GM12878 (cell line): Measurements from ENCODE around the gene CAPN14. TPM values are rescaled to one million over a fixed set of nuclear protein-coding genes. Genes with fewer than 3 reads are reported as not detected.

Source experiments
- ATAC-seq: fragments of 200-7000 bp; cut with Tn5 transposase; 3 replicates; pipeline ENCODE4 v1.9.1; 2020; ENCODE audit warnings: mild to moderate bottlenecking, moderate library complexity
- BruUV-seq: library from RNA; stranded (reverse); fragments of 400-500 nt; replicated peaks from 2 replicates; lab custom pipeline; 2021; lab: Mats Ljungman, UMichigan
- CTCF ChIA-PET: fragments of 300-600 bp; sonication (Branson Sonifier 250); formaldehyde crosslinking; extraction: SDS; loops from one replicate; lab custom pipeline; 2021; ENCODE audit warnings: inconsistent platforms; lab: Yijun Ruan, JAX
- POLR2A ChIA-PET: fragments of 350-600 bp; formaldehyde crosslinking; extraction: SDS; loops from one replicate; lab custom pipeline; 2021; ENCODE audit warnings: inconsistent platforms; lab: Charles Lee
- RAD21 ChIA-PET: fragments of 300-600 bp; sonication (Branson Sonifier 250); formaldehyde crosslinking; loops from one replicate; lab custom pipeline; 2023; ENCODE audit warnings: antibody characterized with exemption; ENCODE audit not compliant: unreplicated experiment; lab: Charles Lee
- SMC1A ChIA-PET: fragments of 300-600 bp; sonication (Branson Sonifier 250); formaldehyde crosslinking; loops from one replicate; lab custom pipeline; 2023; ENCODE audit not compliant: unreplicated experiment, uncharacterized antibody; lab: Charles Lee
- DNase-seq: peaks from one replicate; pipeline ENCODE4 v3.0.0-alpha.2; 2011; ENCODE audit warnings: low read depth, low spot score
- FAIRE-seq: peaks from 3 replicates; lab custom pipeline; 2011; peaks lifted over from hg19 to GRCh38; lab: Jason Lieb, UNC
- H2AFZ ChIP-seq: 2 replicates; pipeline ENCODE4 v1.6.0; 2011; ENCODE audit warnings: low read depth, low read length, control low read depth; ENCODE audit not compliant: control insufficient read depth
- H3K27ac ChIP-seq: 2 replicates; pipeline ENCODE4 v1.5.1; 2011; ENCODE audit warnings: control low read depth; ENCODE audit not compliant: control insufficient read depth, insufficient read depth
- H3K27me3 ChIP-seq, 2 experiments: replicated peaks in 1 of 2; 2 replicates each; pipeline versions ENCODE4 v1.6.0 to v1.6.1; 2011; ENCODE audit warnings: low read length in 1 of 2; ENCODE audit not compliant: control insufficient read depth in 2 of 2, insufficient read depth in 2 of 2
- H3K36me3 ChIP-seq, 2 experiments: 2 replicates each; pipeline ENCODE4 v1.5.1; 2011; ENCODE audit warnings: low read length in 1 of 2; ENCODE audit not compliant: control insufficient read depth in 2 of 2, insufficient read depth in 2 of 2
- H3K4me1 ChIP-seq: 2 replicates; pipeline ENCODE4 v1.6.1; 2011; ENCODE audit warnings: mild to moderate bottlenecking, low read length, moderate library complexity, mixed read lengths; ENCODE audit not compliant: control insufficient read depth, insufficient read depth
- H3K4me2 ChIP-seq: 2 replicates; pipeline ENCODE4 v1.6.0; 2011; ENCODE audit warnings: control low read depth; ENCODE audit not compliant: control insufficient read depth, insufficient read depth
- H3K4me3 ChIP-seq: fragments of 200-600 bp; sonication (generic); 2 replicates; pipeline ENCODE4 v1.5.1; 2016
- H3K79me2 ChIP-seq: 2 replicates; pipeline ENCODE4 v1.6.0; 2011; ENCODE audit warnings: low read length; ENCODE audit not compliant: control insufficient read depth, insufficient read depth
- H3K9ac ChIP-seq: 2 replicates; pipeline ENCODE4 v1.8.0; 2011; ENCODE audit warnings: low read length, control low read depth, mixed read lengths; ENCODE audit not compliant: control insufficient read depth, insufficient read depth
- H3K9me3 ChIP-seq: replicated peaks from 3 replicates; pipeline ENCODE4 v1.5.1; 2011; ENCODE audit warnings: mild to moderate bottlenecking, low read length; ENCODE audit not compliant: control insufficient read depth, insufficient read depth
- H4K20me1 ChIP-seq: 2 replicates; pipeline ENCODE4 v1.6.0; 2011; ENCODE audit not compliant: control insufficient read depth, insufficient read depth
- ATF7 ChIP-seq: fragments of 450-650 bp; IDR thresholded peaks from 2 replicates; pipeline ENCODE4 v1.6.1; 2016; ENCODE audit warnings: low read depth, mild to moderate bottlenecking
- E2F8 ChIP-seq: fragments of 450-650 bp; IDR thresholded peaks from 2 replicates; pipeline ENCODE4 v1.6.1; 2018; ENCODE audit warnings: mild to moderate bottlenecking, low read depth, moderate library complexity; ENCODE audit not compliant: partially characterized antibody
- JUNB ChIP-seq: IDR thresholded peaks from 2 replicates; pipeline ENCODE4 v1.6.1; 2016; ENCODE audit warnings: antibody characterized with exemption, mild to moderate bottlenecking
- JUND ChIP-seq: IDR thresholded peaks from 2 replicates; pipeline ENCODE4 v1.6.1; 2012; ENCODE audit warnings: low read depth, mild to moderate bottlenecking, low read length, improper control_type of control experiment, moderate library complexity
- MEF2B ChIP-seq: fragments of 450-650 bp; IDR thresholded peaks from 2 replicates; pipeline ENCODE4 v1.6.1; 2018; ENCODE audit warnings: mild to moderate bottlenecking, moderate library complexity; ENCODE audit not compliant: partially characterized antibody, poor library complexity, severe bottlenecking
- PML ChIP-seq: IDR thresholded peaks from 2 replicates; pipeline ENCODE4 v1.6.1; 2012; ENCODE audit warnings: low read length, inconsistent platforms
- RAD21 ChIP-seq: IDR thresholded peaks from 2 replicates; pipeline ENCODE4 v1.6.1; 2011; ENCODE audit warnings: mild to moderate bottlenecking, low read depth, low read length, moderate library complexity; ENCODE audit not compliant: insufficient read depth
- RELA ChIP-seq: fragments of 450-650 bp; IDR thresholded peaks from 2 replicates; pipeline ENCODE4 v1.8.0; 2014; ENCODE audit warnings: borderline replicate concordance; ENCODE audit not compliant: partially characterized antibody
- USF2 ChIP-seq: IDR thresholded peaks from 2 replicates; pipeline ENCODE4 v1.6.1; 2011; ENCODE audit warnings: low read depth, low read length, improper control_type of control experiment, borderline replicate concordance
- WGBS: methylation state at CpG from one replicate; pipeline ENCODE4 v1.1.6; 2016; ENCODE audit warnings: low lambda C conversion rate; ENCODE audit not compliant: insufficient replicate concordance, insufficient coverage; ENCODE audit errors: missing lambda C conversion rate; 5-methylcytosine and 5-hydroxymethylcytosine counted together
- in situ Hi-C: fragments of 300-500 bp; cut with MboI; formaldehyde crosslinking; loops from 9 replicates; pipeline ENCODE4 v1.14.3; 2018; ENCODE audit warnings: mixed read lengths
- intact Hi-C: fragments of 100-400 bp; cut with micrococcal nuclease; formaldehyde crosslinking; loops from one replicate; pipeline ENCODE4 v1.14.2; 2022; ENCODE audit not compliant: unreplicated experiment
- polyA plus RNA-seq, 11 experiments: library from polyadenylated mRNA; depleted of rRNA in 4 of 11; unstranded in 6 of 11; stranded (reverse) in 5 of 11; fragments of >200 nt; fragmentation: Nextera tagmentation in 4 of 11; fragmentation: Illumina TruSeq in 1 of 11; extraction: Ambion mirVana in 4 of 11; extraction: Trizol in 1 of 11; gene quantifications; 1 replicate in 1 of 11; 2 replicates in 10 of 11; pipeline versions ENCODE4 v1.2.1 to v1.2.3, GENCODE V29; 2011 to 2016; ENCODE audit warnings: inconsistent platforms in 2 of 11, missing spikeins in 2 of 11, low read depth in 1 of 11
- total RNA-seq, 4 experiments: library from RNA; depleted of rRNA in 3 of 4; stranded (reverse); fragments of >200 nt in 3 of 4; fragmentation: Illumina TruSeq in 1 of 4; extraction: Trizol in 1 of 4; gene quantifications; 2 replicates each; pipeline versions ENCODE4 v1.2.1 to v1.2.3, GENCODE V29; 2013 to 2021

The CAPN14 gene
- total and polyA plus RNA-seq, 10 of the 15 experiments (the other 5 are each of a cell fraction or from before 2014, with no cell fraction given), result 0.08 to 1.5 (median 1.1) TPM

GRCh38 chr2:31249009-31249690 lies 31.8 kb upstream of the CAPN14 start (continued):
- no peak for TF ChIP-seq USF2
- no peak for TF ChIP-seq MEF2B
- no peak for TF ChIP-seq RELA
- TF ChIP-seq PML, result no peak
- TF ChIP-seq E2F8, result no peak
- TF ChIP-seq ATF7, result no peak

- no peaks in the 10 kb centered on the region for H4K20me1 ChIP-seq
- no peaks in the 10 kb centered on the region for H3K79me2 ChIP-seq
- ChIA-PET CTCF (no interaction called here), RAD21 (no interaction called here), SMC1A (no interaction called here), POLR2A (no interaction called here)
- no TSS peak for BruUV-seq
- peaks cover 18% of the 10 kb centered on the region for H3K4me1 ChIP-seq
- no peak overlapping the region for H3K4me2 ChIP-seq
- DNase-seq (no peak), ATAC-seq (no peak), FAIRE-seq (no peak)
- H3K9me3 ChIP-seq, result no peaks in the 10 kb centered on the region; the same call in 2 of the 3 replicates
- H2AFZ ChIP-seq, result no peak overlapping the region
- H3K4me3 ChIP-seq, result no peak overlapping the region
- H3K36me3 ChIP-seq, result no peaks in the 10 kb centered on the region; a peak in 1 of 4 replicates
- H3K27me3 ChIP-seq, result no peaks in the 10 kb centered on the region
- no peak overlapping the region for H3K9ac ChIP-seq
- 44% methylated on average over 3 of the region's 3 CpGs for WGBS
- no peak overlapping the region for H3K27ac ChIP-seq
- in situ Hi-C loops, result no loop called here
- intact Hi-C loops, result no loop called here
- TF ChIP-seq JUNB (no peak), RAD21 (no peak), JUND (no peak)
Measured at GRCh38 chr2:31248139-31248538, 30.8 kb upstream of the CAPN14 start.
